VCaP (cell line): ENCODE data around the gene WASL.
"Not testable (repeated sequence)": the region's sequence is repeated elsewhere in the genome, so short reads cannot be mapped to it uniquely, and the experiment has no call there.

Experiments
- H3K27ac ChIP-seq: fragments of 450-650 bp; 2 replicates; pipeline ENCODE4 v1.5.1; 2017
- TF ChIP-seq, protein P1 (sequence below): fragments of 450-650 bp; conservative IDR thresholded peaks from 2 replicates; pipeline ENCODE4 v1.5.1; 2017; ENCODE audit warnings: mild to moderate bottlenecking, moderate library complexity

WASL gene

DNA sequence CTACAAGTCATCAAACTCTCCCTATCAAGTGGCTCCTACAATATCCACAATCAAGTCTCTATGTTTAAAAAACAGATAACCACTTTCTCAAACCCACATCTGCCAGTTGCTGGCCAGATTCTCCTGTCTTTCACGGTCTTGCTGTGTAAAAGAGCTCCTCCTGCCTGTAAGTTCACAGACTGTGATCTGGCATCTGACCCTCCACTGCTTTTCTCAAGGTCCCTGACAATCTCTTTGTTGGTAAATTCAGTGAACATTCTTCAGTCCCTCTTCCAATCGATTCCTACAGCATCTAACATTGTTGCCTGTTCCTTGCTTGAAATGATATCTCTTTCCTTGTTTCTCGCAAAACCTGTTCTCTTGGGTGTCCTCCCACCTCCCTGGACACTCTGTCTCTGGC, 111.6 kb downstream of the WASL start:
- TF ChIP-seq, protein P1, sequence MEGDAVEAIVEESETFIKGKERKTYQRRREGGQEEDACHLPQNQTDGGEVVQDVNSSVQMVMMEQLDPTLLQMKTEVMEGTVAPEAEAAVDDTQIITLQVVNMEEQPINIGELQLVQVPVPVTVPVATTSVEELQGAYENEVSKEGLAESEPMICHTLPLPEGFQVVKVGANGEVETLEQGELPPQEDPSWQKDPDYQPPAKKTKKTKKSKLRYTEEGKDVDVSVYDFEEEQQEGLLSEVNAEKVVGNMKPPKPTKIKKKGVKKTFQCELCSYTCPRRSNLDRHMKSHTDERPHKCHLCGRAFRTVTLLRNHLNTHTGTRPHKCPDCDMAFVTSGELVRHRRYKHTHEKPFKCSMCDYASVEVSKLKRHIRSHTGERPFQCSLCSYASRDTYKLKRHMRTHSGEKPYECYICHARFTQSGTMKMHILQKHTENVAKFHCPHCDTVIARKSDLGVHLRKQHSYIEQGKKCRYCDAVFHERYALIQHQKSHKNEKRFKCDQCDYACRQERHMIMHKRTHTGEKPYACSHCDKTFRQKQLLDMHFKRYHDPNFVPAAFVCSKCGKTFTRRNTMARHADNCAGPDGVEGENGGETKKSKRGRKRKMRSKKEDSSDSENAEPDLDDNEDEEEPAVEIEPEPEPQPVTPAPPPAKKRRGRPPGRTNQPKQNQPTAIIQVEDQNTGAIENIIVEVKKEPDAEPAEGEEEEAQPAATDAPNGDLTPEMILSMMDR = no peak
- H3K27ac ChIP-seq = peak overlapping the region; percentile 8; the same call in 1 of the 2 replicates

DNA sequence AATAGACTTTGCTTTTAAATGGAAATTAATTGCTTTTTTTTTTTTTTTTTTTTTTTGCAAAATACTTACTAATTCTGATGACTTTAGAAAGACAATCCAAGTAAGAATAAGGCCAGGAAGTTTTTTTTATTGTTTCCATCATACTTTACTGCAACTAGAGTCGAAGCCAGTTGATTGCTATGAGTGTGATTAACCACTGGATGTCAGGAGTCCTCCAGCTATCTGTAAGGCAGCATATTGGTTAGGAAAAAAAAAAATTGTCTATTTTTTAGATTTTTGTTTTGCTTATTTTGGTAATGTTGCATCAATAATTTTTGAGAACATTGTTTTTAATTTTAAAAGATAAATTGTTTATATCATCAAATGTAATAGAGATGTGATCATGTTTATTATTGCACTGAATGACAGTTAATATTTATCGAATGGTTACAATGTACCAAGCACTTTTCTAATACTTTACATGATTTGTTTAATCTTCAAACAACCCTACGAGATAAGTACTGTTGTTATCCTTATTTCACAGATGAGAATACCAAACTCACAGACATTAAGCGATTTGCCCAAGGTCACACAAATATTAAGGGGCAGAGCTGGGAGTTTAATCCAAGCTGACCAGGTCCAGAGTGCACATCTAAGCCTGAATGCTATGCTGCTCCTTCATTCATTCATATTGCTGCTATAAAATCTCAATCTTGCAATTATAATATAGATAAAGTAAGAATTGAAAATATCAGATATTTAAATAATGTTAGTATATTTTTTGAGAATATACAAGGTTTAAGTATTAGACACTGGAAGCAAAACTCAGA, 113.0 kb downstream of the WASL start:
- no peak overlapping the region for H3K27ac ChIP-seq
- TF ChIP-seq, protein P1 = peak; percentile 85

DNA sequence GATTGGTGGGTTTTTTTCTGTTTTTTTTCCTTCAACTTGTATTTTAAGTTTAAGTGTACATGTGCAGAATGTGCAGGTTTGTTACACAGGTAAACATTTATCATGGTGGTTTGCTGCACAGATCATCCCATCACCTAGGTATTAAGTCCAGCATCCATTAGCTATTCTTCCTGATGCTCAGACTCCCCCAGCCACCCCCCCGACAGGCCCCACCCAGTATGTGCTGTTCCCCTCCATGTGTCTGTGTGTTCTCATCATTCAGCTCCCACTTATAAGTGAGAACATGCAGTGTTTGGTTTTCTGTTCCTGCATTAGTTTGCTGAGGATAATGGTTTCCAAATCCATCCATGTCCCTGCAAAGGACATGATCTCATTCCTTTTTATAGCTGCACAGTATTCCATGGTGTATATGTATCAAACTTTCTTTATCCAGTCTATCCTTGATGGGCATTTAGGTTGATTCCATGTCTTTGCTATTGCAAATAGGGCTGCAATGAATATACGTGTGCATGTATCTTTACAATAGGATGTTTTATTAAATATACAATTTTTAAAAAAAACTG, 114.7 kb downstream of the WASL start:
- H3K27ac ChIP-seq = not testable (repeated sequence)

DNA sequence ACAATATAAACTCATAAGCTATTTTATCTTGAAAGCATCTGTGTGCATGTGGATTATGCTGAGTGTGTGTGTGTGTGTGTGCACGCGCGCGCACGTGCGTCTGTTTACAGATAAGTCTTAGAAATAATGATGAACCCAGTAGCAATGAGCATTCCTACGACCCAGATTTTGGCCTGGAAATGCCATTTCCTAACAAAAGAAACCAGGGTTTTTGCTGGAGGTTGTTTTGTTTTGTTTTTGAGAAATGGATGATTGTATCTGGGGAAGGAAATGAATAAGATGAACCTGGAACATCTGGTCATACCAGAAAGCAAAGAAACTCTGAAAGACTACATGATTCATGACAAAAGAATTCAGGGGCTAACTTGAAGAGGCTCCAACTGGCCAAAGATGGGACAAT, 115.2 kb downstream of the WASL start:
- TF ChIP-seq, protein P1 = no peak
- H3K27ac ChIP-seq = no peak overlapping the region

DNA sequence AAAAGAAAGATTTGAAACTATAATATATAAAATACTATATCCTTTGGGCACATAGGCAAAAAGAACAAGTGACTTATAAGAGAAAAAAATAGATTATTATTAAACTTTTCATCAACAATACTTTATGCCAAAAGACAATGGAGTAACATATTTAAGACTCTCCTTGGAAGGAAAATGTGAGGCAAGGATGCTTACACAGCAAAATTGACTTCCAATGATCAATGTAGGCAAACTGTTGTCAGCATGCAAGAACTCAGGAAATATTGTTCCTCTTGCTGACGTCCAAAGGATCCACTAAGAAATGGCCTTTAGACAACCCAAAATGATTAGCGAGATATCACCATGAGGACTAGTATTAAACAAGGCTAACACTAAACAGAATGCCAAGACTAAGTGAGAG, 116.0 kb downstream of the WASL start:
- H3K27ac ChIP-seq = no peak overlapping the region
- TF ChIP-seq, protein P1 = no peak
